ENCODE measurements around the gene DYNLRB2. TPM values are rescaled to one million over a fixed set of nuclear protein-coding genes. Genes with fewer than 3 reads are reported as not detected.

The DYNLRB2 gene
- total and polyA plus RNA-seq, 2 experiments from 2014 or later: not detected

DNA sequence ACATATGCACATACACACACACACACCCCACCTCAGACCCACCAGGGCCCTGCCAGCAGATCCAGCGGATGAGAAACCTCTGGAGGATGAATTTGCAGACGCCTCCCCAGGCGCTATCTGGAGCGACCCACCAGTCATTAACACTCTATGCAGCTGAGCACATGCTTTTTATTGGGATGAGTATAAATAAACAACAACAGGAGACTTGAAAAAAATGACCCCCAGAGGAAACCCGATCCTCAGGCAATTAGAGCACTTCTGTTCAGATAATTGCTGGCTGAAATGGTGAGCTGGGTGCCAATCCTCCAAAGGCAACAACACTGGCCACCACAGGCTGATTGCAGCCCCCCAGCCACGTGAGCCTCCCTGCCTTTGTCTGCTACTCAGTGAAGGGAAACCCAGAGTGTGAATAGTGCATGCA, 32.9 kb downstream of the DYNLRB2 start:
- H3K4me3 ChIP-seq: no peak overlapping the region
- Mint-ChIP-seq H3K4me1 (no peaks in the 10 kb centered on the region), H3K27me3 (ENCODE audit: insufficient read depth, low read depth, poor library complexity) (peaks cover 6% of the 10 kb centered on the region), H3K27ac (no peak overlapping the region), H3K4me3 (no peak overlapping the region), H3K9me3 (peaks cover 16% of the 10 kb centered on the region), H3K36me3 (ENCODE audit: low read depth) (peaks cover 5% of the 10 kb centered on the region; the same call in 2 of the 3 replicates)
- H3K79me2 ChIP-seq (replicated peaks; ENCODE audit: insufficient read depth): no peaks in the 10 kb centered on the region
- no peaks in the 10 kb centered on the region for H3K4me1 ChIP-seq (ENCODE audit: insufficient read depth)
- H2AFZ ChIP-seq: no peak overlapping the region; the same call in 1 of the 2 replicates
- TF ChIP-seq STAT1 (IDR thresholded peaks at IDR 0.05; ENCODE audit: unreplicated experiment) (no peak), ZNF114 (CRISPR knock-in tag; IDR thresholded peaks at IDR 0.05) (no peak), EZH2phosphoT487 (IDR thresholded peaks at IDR 0.05; ENCODE audit: unreplicated experiment) (no peak), EZH2 (IDR thresholded peaks at IDR 0.05; ENCODE audit: low read depth, unreplicated experiment) (no peak)
- TF ChIP-seq, protein P1, sequence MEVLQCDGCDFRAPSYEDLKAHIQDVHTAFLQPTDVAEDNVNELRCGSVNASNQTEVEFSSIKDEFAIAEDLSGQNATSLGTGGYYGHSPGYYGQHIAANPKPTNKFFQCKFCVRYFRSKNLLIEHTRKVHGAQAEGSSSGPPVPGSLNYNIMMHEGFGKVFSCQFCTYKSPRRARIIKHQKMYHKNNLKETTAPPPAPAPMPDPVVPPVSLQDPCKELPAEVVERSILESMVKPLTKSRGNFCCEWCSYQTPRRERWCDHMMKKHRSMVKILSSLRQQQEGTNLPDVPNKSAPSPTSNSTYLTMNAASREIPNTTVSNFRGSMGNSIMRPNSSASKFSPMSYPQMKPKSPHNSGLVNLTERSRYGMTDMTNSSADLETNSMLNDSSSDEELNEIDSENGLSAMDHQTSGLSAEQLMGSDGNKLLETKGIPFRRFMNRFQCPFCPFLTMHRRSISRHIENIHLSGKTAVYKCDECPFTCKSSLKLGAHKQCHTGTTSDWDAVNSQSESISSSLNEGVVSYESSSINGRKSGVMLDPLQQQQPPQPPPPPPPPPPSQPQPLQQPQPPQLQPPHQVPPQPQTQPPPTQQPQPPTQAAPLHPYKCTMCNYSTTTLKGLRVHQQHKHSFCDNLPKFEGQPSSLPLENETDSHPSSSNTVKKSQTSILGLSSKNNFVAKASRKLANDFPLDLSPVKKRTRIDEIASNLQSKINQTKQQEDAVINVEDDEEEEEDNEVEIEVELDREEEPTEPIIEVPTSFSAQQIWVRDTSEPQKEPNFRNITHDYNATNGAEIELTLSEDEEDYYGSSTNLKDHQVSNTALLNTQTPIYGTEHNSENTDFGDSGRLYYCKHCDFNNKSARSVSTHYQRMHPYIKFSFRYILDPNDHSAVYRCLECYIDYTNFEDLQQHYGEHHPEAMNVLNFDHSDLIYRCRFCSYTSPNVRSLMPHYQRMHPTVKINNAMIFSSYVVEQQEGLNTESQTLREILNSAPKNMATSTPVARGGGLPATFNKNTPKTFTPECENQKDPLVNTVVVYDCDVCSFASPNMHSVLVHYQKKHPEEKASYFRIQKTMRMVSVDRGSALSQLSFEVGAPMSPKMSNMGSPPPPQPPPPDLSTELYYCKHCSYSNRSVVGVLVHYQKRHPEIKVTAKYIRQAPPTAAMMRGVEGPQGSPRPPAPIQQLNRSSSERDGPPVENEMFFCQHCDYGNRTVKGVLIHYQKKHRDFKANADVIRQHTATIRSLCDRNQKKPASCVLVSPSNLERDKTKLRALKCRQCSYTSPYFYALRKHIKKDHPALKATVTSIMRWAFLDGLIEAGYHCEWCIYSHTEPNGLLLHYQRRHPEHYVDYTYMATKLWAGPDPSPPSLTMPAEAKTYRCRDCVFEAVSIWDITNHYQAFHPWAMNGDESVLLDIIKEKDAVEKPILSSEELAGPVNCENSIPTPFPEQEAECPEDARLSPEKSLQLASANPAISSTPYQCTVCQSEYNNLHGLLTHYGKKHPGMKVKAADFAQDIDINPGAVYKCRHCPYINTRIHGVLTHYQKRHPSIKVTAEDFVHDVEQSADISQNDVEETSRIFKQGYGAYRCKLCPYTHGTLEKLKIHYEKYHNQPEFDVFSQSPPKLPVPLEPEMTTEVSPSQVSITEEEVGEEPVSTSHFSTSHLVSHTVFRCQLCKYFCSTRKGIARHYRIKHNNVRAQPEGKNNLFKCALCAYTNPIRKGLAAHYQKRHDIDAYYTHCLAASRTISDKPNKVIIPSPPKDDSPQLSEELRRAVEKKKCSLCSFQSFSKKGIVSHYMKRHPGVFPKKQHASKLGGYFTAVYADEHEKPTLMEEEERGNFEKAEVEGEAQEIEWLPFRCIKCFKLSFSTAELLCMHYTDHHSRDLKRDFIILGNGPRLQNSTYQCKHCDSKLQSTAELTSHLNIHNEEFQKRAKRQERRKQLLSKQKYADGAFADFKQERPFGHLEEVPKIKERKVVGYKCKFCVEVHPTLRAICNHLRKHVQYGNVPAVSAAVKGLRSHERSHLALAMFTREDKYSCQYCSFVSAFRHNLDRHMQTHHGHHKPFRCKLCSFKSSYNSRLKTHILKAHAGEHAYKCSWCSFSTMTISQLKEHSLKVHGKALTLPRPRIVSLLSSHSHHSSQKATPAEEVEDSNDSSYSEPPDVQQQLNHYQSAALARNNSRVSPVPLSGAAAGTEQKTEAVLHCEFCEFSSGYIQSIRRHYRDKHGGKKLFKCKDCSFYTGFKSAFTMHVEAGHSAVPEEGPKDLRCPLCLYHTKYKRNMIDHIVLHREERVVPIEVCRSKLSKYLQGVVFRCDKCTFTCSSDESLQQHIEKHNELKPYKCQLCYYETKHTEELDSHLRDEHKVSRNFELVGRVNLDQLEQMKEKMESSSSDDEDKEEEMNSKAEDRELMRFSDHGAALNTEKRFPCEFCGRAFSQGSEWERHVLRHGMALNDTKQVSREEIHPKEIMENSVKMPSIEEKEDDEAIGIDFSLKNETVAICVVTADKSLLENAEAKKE (CRISPR knock-in tag; IDR thresholded peaks at IDR 0.05): no peak
- peaks cover 6% of the 10 kb centered on the region; the same call in 1 of the 2 replicates for H3K9me2 ChIP-seq (ENCODE audit: insufficient read depth)
- H4K20me1 ChIP-seq (replicated peaks; ENCODE audit: insufficient read depth): no peaks in the 10 kb centered on the region
- H3F3A ChIP-seq (replicated peaks; ENCODE audit: low read depth): no peaks in the 10 kb centered on the region
- no peak for DNase-seq (ENCODE audit: low spot score)
- no peaks in the 10 kb centered on the region for H3K36me3 ChIP-seq (ENCODE audit: insufficient read depth)
- no peaks in the 10 kb centered on the region for H3K27me3 ChIP-seq (ENCODE audit: insufficient read depth)
- no peak for ATAC-seq
- H3K27ac ChIP-seq (ENCODE audit: low read depth): no peak overlapping the region
- H3K4me2 ChIP-seq: no peak overlapping the region

DNA sequence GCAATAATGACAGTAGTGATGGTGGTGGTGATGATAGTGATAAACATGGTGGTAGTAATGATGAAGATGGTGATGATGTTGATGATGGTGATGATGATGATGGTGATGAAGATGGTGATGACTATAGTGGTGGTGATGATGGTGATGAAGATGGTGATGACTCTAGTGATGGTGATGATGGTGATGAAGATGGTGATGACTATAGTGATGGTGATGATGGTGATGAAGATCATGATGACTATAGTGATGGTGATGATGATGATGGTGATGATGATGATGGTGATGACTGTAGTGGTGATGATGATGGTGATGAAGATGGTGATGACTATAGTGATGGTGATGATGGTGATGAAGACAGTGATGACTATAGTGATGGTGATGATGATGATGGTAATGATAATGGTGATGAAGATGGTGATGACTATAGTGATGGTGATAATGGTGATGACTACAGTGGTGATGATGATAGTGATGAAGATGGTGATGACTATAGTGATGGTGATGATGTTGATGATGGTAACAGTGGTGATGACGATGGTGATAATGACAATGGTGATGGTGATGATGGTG, 35.6 kb downstream of the DYNLRB2 start:
- peaks cover 2% of the 10 kb centered on the region for H3K27me3 Mint-ChIP-seq (ENCODE audit: insufficient read depth, low read depth, poor library complexity)
- H3K9me3 Mint-ChIP-seq: peaks cover 25% of the 10 kb centered on the region
- Histone ChIP-seq H3K4me2 (no peak overlapping the region), H3K4me3 (no peak overlapping the region), H2AFZ (no peak overlapping the region), H3K27me3 (ENCODE audit: insufficient read depth) (no peaks in the 10 kb centered on the region), H3F3A (replicated peaks; ENCODE audit: low read depth) (no peaks in the 10 kb centered on the region), H3K9me2 (ENCODE audit: insufficient read depth) (peaks cover 6% of the 10 kb centered on the region; the same call in 1 of the 2 replicates), H3K36me3 (ENCODE audit: insufficient read depth) (no peaks in the 10 kb centered on the region), H3K79me2 (replicated peaks; ENCODE audit: insufficient read depth) (no peaks in the 10 kb centered on the region), H3K27ac (ENCODE audit: low read depth) (no peak overlapping the region), H3K4me1 (ENCODE audit: insufficient read depth) (no peaks in the 10 kb centered on the region), H4K20me1 (replicated peaks; ENCODE audit: insufficient read depth) (no peaks in the 10 kb centered on the region)
- ATAC-seq: no peak
- peaks cover 3% of the 10 kb centered on the region; the same call in 1 of the 3 replicates for H3K36me3 Mint-ChIP-seq (ENCODE audit: low read depth)
- no peaks in the 10 kb centered on the region for H3K4me1 Mint-ChIP-seq
- DNase-seq (ENCODE audit: low spot score): no peak
- no peak overlapping the region for H3K4me3 Mint-ChIP-seq
- H3K27ac Mint-ChIP-seq: no peak overlapping the region
- TF ChIP-seq, protein P1 (CRISPR knock-in tag; IDR thresholded peaks at IDR 0.05): no peak
- no peak for TF ChIP-seq POLR2AphosphoS5 (IDR thresholded peaks at IDR 0.05; ENCODE audit: low read depth)
